SU-DHL-6 (cell line): ENCODE results near the gene KDM3B.

ENCODE experiments used
- H2AFZ ChIP-seq: fragments of 200-600 bp; sonication (generic); 2 replicates; pipeline ENCODE4 v1.6.1; 2014; ENCODE audit warnings: low read depth, mild to moderate bottlenecking, moderate library complexity, mixed read lengths, antibody characterized with exemption, low read length; ENCODE audit not compliant: severe bottlenecking
- H3F3A ChIP-seq: fragments of 200-600 bp; shearing (Covaris generic); 2 replicates; pipeline ENCODE4 v1.6.0; 2016; ENCODE audit warnings: antibody characterized with exemption, mild to moderate bottlenecking; ENCODE audit not compliant: insufficient read depth
- H3K27ac ChIP-seq: fragments of 200-600 bp; sonication (generic); 2 replicates; pipeline ENCODE4 v1.5.1; 2016; ENCODE audit warnings: low read depth, mild to moderate bottlenecking, low read length, moderate library complexity, mixed read lengths
- H3K27me3 ChIP-seq: fragments of 200-600 bp; sonication (generic), shearing (Covaris generic); 2 replicates; pipeline ENCODE4 v1.6.0; 2014; ENCODE audit warnings: mild to moderate bottlenecking, low read length
- H3K36me3 ChIP-seq: fragments of 200-600 bp; sonication (generic); 2 replicates; pipeline ENCODE4 v1.6.1; 2014; ENCODE audit warnings: mild to moderate bottlenecking, low read length, mixed read lengths
- H3K4me2 ChIP-seq: fragments of 300-600, 200-600 bp; shearing (Covaris generic), sonication (generic); 2 replicates; pipeline ENCODE4 v1.6.0; 2014; ENCODE audit warnings: low read length, low read depth, mild to moderate bottlenecking; ENCODE audit not compliant: poor library complexity, severe bottlenecking
- H3K4me3 ChIP-seq: fragments of 200-600 bp; sonication (generic); 2 replicates; pipeline ENCODE4 v1.5.1; 2014; ENCODE audit warnings: antibody characterized with exemption, low read length, mild to moderate bottlenecking, mixed read lengths; ENCODE audit not compliant: insufficient read depth, poor library complexity, severe bottlenecking
- H3K79me2 ChIP-seq: fragments of 200-600 bp; sonication (generic); 2 replicates; pipeline ENCODE4 v1.6.1; 2014; ENCODE audit warnings: mild to moderate bottlenecking, low read length, moderate library complexity; ENCODE audit not compliant: insufficient read depth
- H3K9ac ChIP-seq: fragments of 200-600 bp; sonication (generic); 2 replicates; pipeline ENCODE4 v1.7.0; 2014; ENCODE audit warnings: mild to moderate bottlenecking, low read length
- H3K9me2 ChIP-seq: fragments of 200-600 bp; sonication (generic); replicated peaks from 2 replicates; pipeline ENCODE4 v1.6.1; 2014; ENCODE audit warnings: low read length; ENCODE audit not compliant: insufficient read depth
- H3K9me3 ChIP-seq: fragments of 200-600 bp; sonication (generic); 2 replicates; pipeline ENCODE4 v1.6.1; 2014; ENCODE audit warnings: low read length, mixed read lengths; ENCODE audit not compliant: insufficient read depth
- H4K20me1 ChIP-seq: fragments of 200-600 bp; sonication (generic); 2 replicates; pipeline ENCODE4 v1.6.1; 2014; ENCODE audit warnings: low read depth, mild to moderate bottlenecking, antibody characterized with exemption, low read length, moderate library complexity, mixed read lengths
- EZH2phosphoT487 ChIP-seq: fragments of 200-600 bp; sonication (generic), shearing (Covaris generic); conservative IDR thresholded peaks from 2 replicates; pipeline ENCODE4 v1.6.1; 2018; ENCODE audit warnings: mild to moderate bottlenecking, antibody characterized with exemption, low read length, moderate library complexity, mixed read lengths
- TF ChIP-seq, protein P1 (sequence below): fragments of 200-600 bp; sonication (generic); IDR thresholded peaks from one replicate; pipeline ENCODE4 v1.5.1; 2017; ENCODE audit warnings: antibody characterized with exemption, mild to moderate bottlenecking, low read length, moderate library complexity; ENCODE audit not compliant: insufficient read depth, poor library complexity, severe bottlenecking

KDM3B gene

DNA sequence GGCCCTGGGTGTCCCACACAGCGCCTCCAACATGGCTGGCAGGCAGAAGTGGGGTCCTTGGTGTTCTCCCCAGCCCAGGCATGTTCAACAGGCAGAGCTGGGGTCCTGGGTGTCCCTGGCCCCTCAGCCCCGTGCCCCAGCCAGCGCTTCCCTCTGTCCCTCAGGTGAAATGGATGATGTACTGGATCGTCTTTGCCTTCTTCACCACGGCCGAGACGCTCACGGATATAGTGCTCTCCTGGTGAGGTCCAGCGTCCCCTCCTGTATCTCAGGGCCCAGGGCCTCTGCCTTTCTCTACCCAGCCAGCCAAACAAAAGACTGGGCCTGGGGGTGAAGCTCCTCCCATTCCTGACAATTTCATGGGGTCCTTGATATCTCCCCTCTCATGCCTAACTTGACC lies 88.7 kb downstream of the KDM3B start:
- no peak overlapping the region for H3K27ac ChIP-seq
- no peaks in the 10 kb centered on the region for H3K79me2 ChIP-seq
- no peak overlapping the region for H3K4me3 ChIP-seq
- TF ChIP-seq, protein P1, sequence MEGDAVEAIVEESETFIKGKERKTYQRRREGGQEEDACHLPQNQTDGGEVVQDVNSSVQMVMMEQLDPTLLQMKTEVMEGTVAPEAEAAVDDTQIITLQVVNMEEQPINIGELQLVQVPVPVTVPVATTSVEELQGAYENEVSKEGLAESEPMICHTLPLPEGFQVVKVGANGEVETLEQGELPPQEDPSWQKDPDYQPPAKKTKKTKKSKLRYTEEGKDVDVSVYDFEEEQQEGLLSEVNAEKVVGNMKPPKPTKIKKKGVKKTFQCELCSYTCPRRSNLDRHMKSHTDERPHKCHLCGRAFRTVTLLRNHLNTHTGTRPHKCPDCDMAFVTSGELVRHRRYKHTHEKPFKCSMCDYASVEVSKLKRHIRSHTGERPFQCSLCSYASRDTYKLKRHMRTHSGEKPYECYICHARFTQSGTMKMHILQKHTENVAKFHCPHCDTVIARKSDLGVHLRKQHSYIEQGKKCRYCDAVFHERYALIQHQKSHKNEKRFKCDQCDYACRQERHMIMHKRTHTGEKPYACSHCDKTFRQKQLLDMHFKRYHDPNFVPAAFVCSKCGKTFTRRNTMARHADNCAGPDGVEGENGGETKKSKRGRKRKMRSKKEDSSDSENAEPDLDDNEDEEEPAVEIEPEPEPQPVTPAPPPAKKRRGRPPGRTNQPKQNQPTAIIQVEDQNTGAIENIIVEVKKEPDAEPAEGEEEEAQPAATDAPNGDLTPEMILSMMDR, result no peak
- no peak for TF ChIP-seq EZH2phosphoT487
- H3K27me3 ChIP-seq, result no peaks in the 10 kb centered on the region
- peaks cover 4% of the 10 kb centered on the region; the same call in 1 of the 2 replicates for H3K36me3 ChIP-seq
- no peak overlapping the region for H3K4me2 ChIP-seq
- no peaks in the 10 kb centered on the region; the same call in 1 of the 2 replicates for H3F3A ChIP-seq
- no peaks in the 10 kb centered on the region for H3K9me3 ChIP-seq
- no peaks in the 10 kb centered on the region for H3K9me2 ChIP-seq
- H2AFZ ChIP-seq, result no peak overlapping the region
- H4K20me1 ChIP-seq, result no peaks in the 10 kb centered on the region
- no peak overlapping the region for H3K9ac ChIP-seq

DNA sequence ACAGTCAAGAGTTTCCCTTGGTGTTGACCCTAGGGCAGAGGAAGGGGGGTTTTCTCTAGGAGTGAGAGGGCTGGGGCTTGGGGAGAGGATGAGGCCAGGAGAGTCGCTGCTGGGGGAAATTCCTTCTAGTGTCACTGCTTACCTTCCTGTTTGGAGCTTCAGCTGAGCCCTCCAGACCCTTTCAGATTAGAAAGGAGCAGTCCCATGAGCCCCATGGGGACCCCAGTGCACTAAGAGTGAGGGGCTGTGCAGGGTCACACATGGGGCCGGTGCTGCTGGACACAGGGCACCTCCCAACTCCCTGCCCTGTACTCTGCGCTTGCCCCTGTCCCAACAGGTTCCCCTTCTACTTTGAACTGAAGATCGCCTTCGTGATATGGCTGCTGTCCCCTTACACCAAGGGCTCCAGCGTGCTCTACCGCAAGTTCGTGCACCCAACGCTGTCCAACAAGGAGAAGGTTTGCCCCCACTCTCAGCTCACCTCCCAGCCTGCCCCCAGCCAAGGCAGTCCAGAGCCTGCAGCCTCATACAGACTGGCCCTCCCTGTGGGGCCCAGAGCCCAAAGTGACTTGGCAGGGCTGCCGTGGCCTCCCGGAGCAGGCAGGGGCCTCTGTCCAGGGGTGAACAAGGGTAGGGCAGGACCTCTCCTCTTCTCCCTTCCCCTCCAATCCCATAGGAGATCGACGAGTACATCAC lies 91.7 kb downstream of the KDM3B start:
- H3F3A ChIP-seq, result no peaks in the 10 kb centered on the region
- no peaks in the 10 kb centered on the region for H3K36me3 ChIP-seq
- no peak overlapping the region for H3K27ac ChIP-seq
- no peak for TF ChIP-seq EZH2phosphoT487
- TF ChIP-seq, protein P1, result no peak
- no peaks in the 10 kb centered on the region for H3K9me3 ChIP-seq
- H3K79me2 ChIP-seq, result no peaks in the 10 kb centered on the region
- no peak overlapping the region for H2AFZ ChIP-seq
- H3K9ac ChIP-seq, result no peak overlapping the region
- no peak overlapping the region for H3K4me2 ChIP-seq
- H3K4me3 ChIP-seq, result no peak overlapping the region
- H4K20me1 ChIP-seq, result no peaks in the 10 kb centered on the region
- H3K9me2 ChIP-seq, result no peaks in the 10 kb centered on the region
- no peaks in the 10 kb centered on the region for H3K27me3 ChIP-seq

DNA sequence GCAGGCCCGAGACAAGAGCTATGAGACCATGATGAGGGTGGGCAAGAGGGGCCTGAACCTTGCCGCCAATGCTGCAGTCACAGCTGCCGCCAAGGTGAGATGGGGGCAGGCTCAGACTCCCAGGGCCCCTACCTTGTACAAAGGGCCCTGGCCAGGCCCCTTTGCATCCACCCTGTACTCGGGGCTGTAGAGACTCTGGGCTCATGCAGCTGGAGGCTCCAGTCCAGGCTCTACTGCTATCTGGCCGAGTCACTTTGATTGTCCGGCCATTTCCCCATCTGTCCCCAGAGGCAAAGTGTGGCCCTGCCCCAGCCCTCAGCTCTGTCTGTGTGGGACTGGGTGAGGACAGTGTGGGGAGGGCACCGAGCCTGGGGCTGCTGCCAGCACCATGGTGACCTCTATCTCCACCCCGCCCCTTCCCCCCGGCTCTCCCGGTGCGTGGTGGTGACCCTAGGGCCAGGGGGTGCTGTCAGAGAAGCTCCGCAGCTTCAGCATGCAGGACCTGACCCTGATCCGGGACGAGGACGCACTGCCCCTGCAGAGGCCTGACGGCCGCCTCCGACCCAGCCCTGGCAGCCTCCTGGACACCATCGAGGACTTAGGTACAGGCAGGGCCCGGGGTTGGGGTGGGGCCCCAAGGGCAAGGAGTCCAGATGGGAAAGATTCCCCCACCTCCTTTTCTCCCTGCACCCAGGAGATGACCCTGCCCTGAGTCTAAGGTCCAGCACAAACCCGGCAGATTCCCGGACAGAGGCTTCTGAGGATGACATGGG lies 92.5 kb downstream of the KDM3B start:
- no peak overlapping the region for H3K9ac ChIP-seq
- H3F3A ChIP-seq, result no peaks in the 10 kb centered on the region
- H3K9me3 ChIP-seq, result no peaks in the 10 kb centered on the region
- H3K4me3 ChIP-seq, result no peak overlapping the region
- H3K27me3 ChIP-seq, result no peaks in the 10 kb centered on the region
- no peak overlapping the region for H2AFZ ChIP-seq
- H3K4me2 ChIP-seq, result no peak overlapping the region
- H3K9me2 ChIP-seq, result no peaks in the 10 kb centered on the region
- TF ChIP-seq, protein P1, result no peak
- TF ChIP-seq EZH2phosphoT487, result no peak
- H3K27ac ChIP-seq, result no peak overlapping the region
- H3K79me2 ChIP-seq, result no peaks in the 10 kb centered on the region
- no peaks in the 10 kb centered on the region for H3K36me3 ChIP-seq
- no peaks in the 10 kb centered on the region for H4K20me1 ChIP-seq
